Mesenchymal stem cell (in vitro differentiated cells and primary cell): ENCODE measurements around the gene MTIF3.

Experiments
- DNase-seq: peaks from one replicate; pipeline ENCODE4 v3.0.0-alpha.2; 2013
- H2AFZ ChIP-seq: one replicate; pipeline ENCODE4 v1.6.1; 2013; ENCODE audit warnings: low read depth, mild to moderate bottlenecking, control low read depth, inconsistent platforms, low read length, moderate library complexity
- H2AK5ac ChIP-seq: 2 replicates; pipeline ENCODE4 v1.6.1; 2013; ENCODE audit warnings: low read length, moderate library complexity, mild to moderate bottlenecking, inconsistent platforms; ENCODE audit not compliant: severe bottlenecking
- H2BK120ac ChIP-seq: one replicate; pipeline ENCODE4 v1.6.1; 2013; ENCODE audit warnings: low read depth, mild to moderate bottlenecking, inconsistent platforms, low read length, moderate library complexity
- H2BK12ac ChIP-seq, 2 experiments: one replicate each; pipeline ENCODE4 v1.6.1; 2013; ENCODE audit warnings: inconsistent platforms in 2 of 2, low read length in 2 of 2, mild to moderate bottlenecking in 2 of 2, moderate library complexity in 2 of 2, control low read depth in 1 of 2
- H2BK15ac ChIP-seq: one replicate; pipeline ENCODE4 v1.6.1; 2013; ENCODE audit warnings: mild to moderate bottlenecking, low read depth, inconsistent platforms; ENCODE audit not compliant: poor library complexity, severe bottlenecking
- H2BK5ac ChIP-seq: 2 replicates; pipeline ENCODE4 v1.6.1; 2013; ENCODE audit warnings: low read depth, mild to moderate bottlenecking, low read length, control low read depth, inconsistent platforms; ENCODE audit not compliant: poor library complexity, severe bottlenecking
- H3K14ac ChIP-seq, 2 experiments: one replicate each; pipeline ENCODE4 v1.6.1; 2013; ENCODE audit warnings: inconsistent platforms in 2 of 2, low read length in 2 of 2, control low read depth in 1 of 2, mild to moderate bottlenecking in 1 of 2, moderate library complexity in 1 of 2
- H3K18ac ChIP-seq, 2 experiments: one replicate each; pipeline ENCODE4 v1.6.1; 2013; ENCODE audit warnings: inconsistent platforms in 2 of 2, low read length in 2 of 2, control low read depth in 1 of 2, low read depth in 1 of 2, mild to moderate bottlenecking in 1 of 2
- H3K23ac ChIP-seq, 2 experiments: one replicate each; pipeline ENCODE4 v1.6.1; 2013; ENCODE audit warnings: inconsistent platforms in 2 of 2, low read length in 2 of 2, mild to moderate bottlenecking in 2 of 2, moderate library complexity in 2 of 2, control low read depth in 1 of 2
- H3K27ac ChIP-seq: 2 replicates; pipeline ENCODE4 v1.5.1; 2013; ENCODE audit warnings: mild to moderate bottlenecking, moderate library complexity, low read length, control low read depth, inconsistent platforms; ENCODE audit not compliant: poor library complexity, severe bottlenecking
- H3K27me3 ChIP-seq, 2 experiments: 2 replicates each; pipeline versions ENCODE4 v1.6.1 to v1.7.0; 2013; ENCODE audit warnings: low read length in 2 of 2, mild to moderate bottlenecking in 2 of 2, moderate library complexity in 2 of 2, control low read depth in 1 of 2, inconsistent platforms in 1 of 2; ENCODE audit not compliant: control insufficient read depth in 1 of 2, insufficient read depth in 1 of 2
- H3K36me3 ChIP-seq, 2 experiments: 2 replicates each; pipeline versions ENCODE4 v1.6.1 to v1.7.0; 2013; ENCODE audit warnings: low read length in 2 of 2, control low read depth in 1 of 2, inconsistent platforms in 1 of 2, low read depth in 1 of 2, mild to moderate bottlenecking in 1 of 2; ENCODE audit not compliant: insufficient read depth in 2 of 2, control insufficient read depth in 1 of 2
- H3K4ac ChIP-seq, 2 experiments: one replicate each; pipeline ENCODE4 v1.6.1; 2013; ENCODE audit warnings: inconsistent platforms in 2 of 2, low read length in 2 of 2, mild to moderate bottlenecking in 2 of 2, moderate library complexity in 2 of 2, control low read depth in 1 of 2, low read depth in 1 of 2
- H3K4me1 ChIP-seq: 2 replicates; pipeline ENCODE4 v1.6.1; 2013; ENCODE audit warnings: low read depth, low read length, control low read depth; ENCODE audit not compliant: control insufficient read depth, insufficient read depth
- H3K4me2 ChIP-seq: 2 replicates; pipeline ENCODE4 v1.6.1; 2013; ENCODE audit warnings: low read length, mild to moderate bottlenecking, inconsistent platforms; ENCODE audit not compliant: poor library complexity, severe bottlenecking
- H3K4me3 ChIP-seq, 2 experiments: 2 replicates each; pipeline versions ENCODE4 v1.5.1 to v1.7.0; 2013; ENCODE audit warnings: low read length in 2 of 2, mild to moderate bottlenecking in 2 of 2, control low read depth in 1 of 2, low read depth in 1 of 2; ENCODE audit not compliant: insufficient read depth in 1 of 2
- H3K79me1 ChIP-seq: replicated peaks from 2 replicates; pipeline ENCODE4 v1.6.1; 2013; ENCODE audit warnings: mild to moderate bottlenecking, control low read depth, low read length, inconsistent platforms; ENCODE audit not compliant: poor library complexity, severe bottlenecking
- H3K9ac ChIP-seq: 2 replicates; pipeline ENCODE4 v1.7.0; 2013; ENCODE audit warnings: mild to moderate bottlenecking, low read length, moderate library complexity
- H3K9me3 ChIP-seq: 2 replicates; pipeline ENCODE4 v1.7.0; 2013; ENCODE audit warnings: mild to moderate bottlenecking, low read length; ENCODE audit not compliant: control insufficient read depth
- H4K8ac ChIP-seq: one replicate; pipeline ENCODE4 v1.6.1; 2013; ENCODE audit warnings: inconsistent platforms, mild to moderate bottlenecking, low read length, moderate library complexity
- H4K91ac ChIP-seq: one replicate; pipeline ENCODE4 v1.6.1; 2013; ENCODE audit warnings: mild to moderate bottlenecking, low read length, inconsistent platforms
- whole genome bisulfite sequencing: methylation state at CpG from one replicate; pipeline ENCODE4 v1.1.7; 2013; ENCODE audit warnings: mixed read lengths; 5-methylcytosine and 5-hydroxymethylcytosine counted together

MTIF3 gene

DNA sequence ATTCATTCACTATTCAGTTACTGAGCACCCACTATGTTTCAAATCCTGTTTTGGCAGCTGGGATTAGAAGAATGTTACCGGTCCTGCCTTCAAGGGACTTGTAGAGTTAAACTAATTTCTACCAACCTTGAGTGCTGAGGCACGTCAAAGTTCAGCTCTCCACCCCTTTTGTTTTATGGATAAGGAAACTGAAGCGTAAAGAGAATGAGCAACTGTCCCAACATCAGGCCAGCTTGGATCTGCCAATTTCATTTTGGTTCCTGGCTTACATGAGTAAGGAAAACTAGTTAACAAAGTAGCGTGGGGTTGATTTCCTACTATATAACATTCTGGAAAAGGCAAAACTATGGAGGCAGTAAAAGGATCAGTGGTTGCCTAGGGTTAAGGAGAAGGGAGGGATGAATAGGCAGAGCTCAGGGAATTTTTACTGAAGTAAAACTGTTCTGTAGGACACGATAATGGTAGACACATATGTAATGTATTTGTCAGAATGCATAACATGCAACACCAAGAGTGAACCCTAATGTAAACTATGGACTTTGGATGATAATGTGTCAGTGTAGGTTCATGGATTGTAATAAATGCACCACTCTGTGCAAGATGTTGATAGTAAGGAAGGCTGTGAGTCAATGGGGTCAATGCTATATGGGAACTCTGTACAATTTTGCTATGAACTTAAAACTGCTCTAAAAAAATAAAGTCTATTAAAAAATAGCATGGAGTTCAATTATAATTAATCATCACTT, 19.9 kb upstream of the MTIF3 start:
- H2BK15ac ChIP-seq, result no peak overlapping the region
- no peaks in the 10 kb centered on the region for H3K79me1 ChIP-seq
- no peaks in the 10 kb centered on the region for H3K4me1 ChIP-seq
- no peak overlapping the region for H2AFZ ChIP-seq
- no peak overlapping the region for H3K14ac ChIP-seq
- DNase-seq, result no peak
- H3K36me3 ChIP-seq, result no peaks in the 10 kb centered on the region
- peaks cover 26% of the 10 kb centered on the region in 2 experiments for H3K27me3 ChIP-seq
- H4K8ac ChIP-seq, result no peak overlapping the region
- no peak overlapping the region for H3K4ac ChIP-seq
- no peak overlapping the region for H3K27ac ChIP-seq
- no peak overlapping the region for H3K4me3 ChIP-seq
- H3K23ac ChIP-seq, result no peak overlapping the region
- no peaks in the 10 kb centered on the region for H3K9me3 ChIP-seq
- WGBS, result 88% methylated on average over 5 of the region's 5 CpGs
- H2BK120ac ChIP-seq, result no peak overlapping the region
- H3K4me2 ChIP-seq, result no peak overlapping the region
- H2AK5ac ChIP-seq, result no peak overlapping the region
- no peak overlapping the region for H3K18ac ChIP-seq
- no peak overlapping the region for H2BK12ac ChIP-seq
- no peak overlapping the region for H3K9ac ChIP-seq
- H4K91ac ChIP-seq, result no peak overlapping the region
- no peak overlapping the region for H2BK5ac ChIP-seq

DNA sequence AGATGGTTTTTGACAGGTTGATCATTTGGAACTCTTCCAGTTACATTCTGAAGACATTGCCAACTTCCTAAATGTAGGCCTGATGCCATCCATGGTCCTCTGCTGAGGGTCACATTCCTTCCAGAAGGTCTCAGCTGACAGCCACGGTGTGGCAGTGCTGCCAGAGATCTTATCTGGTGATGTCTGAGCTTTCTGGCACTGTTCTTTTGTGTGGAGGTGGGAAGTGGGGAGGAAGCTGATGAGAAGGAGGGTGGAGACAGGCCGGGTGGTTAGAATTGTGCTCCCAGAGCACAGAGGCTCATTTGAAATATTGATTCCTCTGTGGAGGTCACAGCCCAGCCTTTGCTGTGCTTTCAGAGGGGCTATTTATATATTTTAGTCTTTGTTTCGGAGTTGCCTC, 16.1 kb upstream of the MTIF3 start:
- 53% methylated on average over 3 of the region's 3 CpGs for WGBS
- H3K27ac ChIP-seq, result no peak overlapping the region
- H3K36me3 ChIP-seq, result no peaks in the 10 kb centered on the region

DNA sequence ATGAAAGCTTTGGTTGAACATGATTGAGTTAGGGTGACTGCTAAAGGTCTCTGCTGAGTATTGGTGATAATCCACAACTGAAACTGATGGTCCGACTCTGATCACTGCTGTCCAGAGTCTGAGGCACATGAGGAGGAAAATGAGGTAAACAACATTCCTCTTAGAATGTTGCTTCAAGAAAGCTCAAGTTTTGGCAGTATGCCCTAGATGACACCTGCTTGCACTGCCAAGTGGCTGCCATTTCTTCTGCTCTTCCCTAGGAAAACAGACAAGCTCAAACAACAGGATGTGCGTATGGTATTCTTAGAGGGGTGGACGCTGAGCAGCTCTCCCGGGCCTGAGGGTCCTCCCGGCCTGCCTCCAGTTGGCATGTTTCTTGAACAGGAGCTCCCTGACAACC, 15.2 kb upstream of the MTIF3 start:
- Histone ChIP-seq H3K18ac (no peak overlapping the region), H2AFZ (no peak overlapping the region), H3K27ac (no peak overlapping the region), H3K9me3 (no peaks in the 10 kb centered on the region), H3K79me1 (no peaks in the 10 kb centered on the region), H3K36me3 (no peaks in the 10 kb centered on the region), H2BK15ac (no peak overlapping the region), H4K91ac (no peak overlapping the region), H3K23ac (no peak overlapping the region), H3K4me2 (no peak overlapping the region), H3K14ac (no peak overlapping the region), H3K9ac (no peak overlapping the region), H3K4me1 (no peaks in the 10 kb centered on the region), H3K27me3 (peaks cover 9 to 25% of the 10 kb centered on the region in 2 experiments), H2AK5ac (no peak overlapping the region), H2BK5ac (no peak overlapping the region), H3K4me3 (no peak overlapping the region), H2BK12ac (no peak overlapping the region), H3K4ac (no peak overlapping the region), H2BK120ac (no peak overlapping the region), H4K8ac (no peak overlapping the region)
- 87% methylated on average over 5 of the region's 5 CpGs for WGBS
- no peak for DNase-seq

More for the DNA sequence above, 16.1 kb upstream of the MTIF3 start:
- Histone ChIP-seq H3K4me3 (no peak overlapping the region), H3K23ac (no peak overlapping the region), H3K4me2 (no peak overlapping the region), H2BK5ac (no peak overlapping the region), H4K8ac (no peak overlapping the region), H3K4ac (no peak overlapping the region), H2AK5ac (no peak overlapping the region), H2BK15ac (no peak overlapping the region), H3K9ac (no peak overlapping the region), H3K4me1 (no peaks in the 10 kb centered on the region), H3K14ac (no peak overlapping the region), H2BK12ac (no peak overlapping the region), H3K27me3 (peaks cover 12 to 25% of the 10 kb centered on the region in 2 experiments), H2AFZ (no peak overlapping the region), H3K18ac (no peak overlapping the region), H3K9me3 (no peaks in the 10 kb centered on the region), H3K79me1 (no peaks in the 10 kb centered on the region), H4K91ac (peak overlapping the region; percentile 15), H2BK120ac (no peak overlapping the region)
- DNase-seq, result no peak

DNA sequence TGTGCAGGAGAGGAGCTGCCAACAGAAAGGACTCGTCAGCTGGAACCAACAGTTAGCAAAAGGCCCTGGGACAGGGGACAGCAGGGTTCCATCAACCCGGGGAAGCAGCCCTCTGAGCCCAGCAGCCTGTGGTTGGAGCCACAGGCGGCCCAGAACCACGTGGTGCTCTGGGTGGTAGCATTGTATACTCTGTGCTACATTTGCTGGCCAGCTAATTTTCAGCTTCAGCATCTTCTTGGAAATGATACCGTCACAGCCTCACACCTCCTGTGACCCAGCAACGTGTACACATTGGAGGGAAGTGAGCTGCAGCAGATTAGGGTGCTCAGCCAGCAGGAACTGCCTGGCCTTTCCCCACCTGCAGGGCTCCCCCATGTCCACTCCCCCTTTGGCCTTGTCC, 13.1 kb upstream of the MTIF3 start:
- Histone ChIP-seq H3K9ac (no peak overlapping the region), H4K8ac (no peak overlapping the region), H3K4ac (no peak overlapping the region), H4K91ac (no peak overlapping the region), H2BK120ac (no peak overlapping the region), H2AK5ac (no peak overlapping the region), H3K4me2 (no peak overlapping the region), H3K4me1 (no peaks in the 10 kb centered on the region), H3K14ac (no peak overlapping the region), H2BK12ac (no peak overlapping the region), H3K9me3 (no peaks in the 10 kb centered on the region), H2BK15ac (no peak overlapping the region), H2AFZ (no peak overlapping the region), H3K18ac (no peak overlapping the region), H3K27ac (no peak overlapping the region), H3K36me3 (no peaks in the 10 kb centered on the region), H3K4me3 (no peak overlapping the region), H3K27me3 (peaks cover 10 to 29% of the 10 kb centered on the region in 2 experiments), H2BK5ac (no peak overlapping the region), H3K79me1 (no peaks in the 10 kb centered on the region), H3K23ac (peak overlapping the region in 1 of 2 experiments; percentile 23)
- 75% methylated on average over 6 of the region's 6 CpGs for WGBS
- no peak for DNase-seq
